HepG2 (cell line): ENCODE data around the gene C1QTNF5. TPM values are rescaled to one million over a fixed set of nuclear protein-coding genes. Genes with fewer than 3 reads are reported as not detected.
A peak's percentile ranks its signal among the peaks of the same experiment; 100 is the strongest.

ENCODE experiments used
- ATM ChIP-seq: fragments of 450-650 bp; IDR thresholded peaks from 2 replicates; pipeline ENCODE4 v1.7.1; 2017; ENCODE audit warnings: mild to moderate bottlenecking, borderline replicate concordance
- CREBL2 ChIP-seq: sonication (generic); formaldehyde crosslinking; IDR thresholded peaks from 2 replicates; pipeline ENCODE4 v1.8.1; 2023; ENCODE audit warnings: missing genetic modification reagents, mild to moderate bottlenecking, borderline replicate concordance
- CTCF ChIP-seq: sonication (generic); formaldehyde crosslinking; IDR thresholded peaks from 2 replicates; pipeline ENCODE4 v1.5.0; 2020; ENCODE audit warnings: mild to moderate bottlenecking, missing genetic modification reagents, moderate library complexity
- EEA1 ChIP-seq: sonication (generic); formaldehyde crosslinking; IDR thresholded peaks from 2 replicates; pipeline ENCODE4 v1.5.1; 2020; ENCODE audit warnings: mild to moderate bottlenecking, missing genetic modification reagents, borderline replicate concordance
- FOXM1 ChIP-seq: sonication (generic); formaldehyde crosslinking; IDR thresholded peaks from 2 replicates; pipeline ENCODE4 v1.5.0; 2020; ENCODE audit warnings: missing genetic modification reagents
- GATAD2A ChIP-seq: IDR thresholded peaks from 2 replicates; pipeline ENCODE4 v1.6.1; 2016
- ZBTB25 ChIP-seq: IDR thresholded peaks from 2 replicates; pipeline ENCODE4 v1.6.1; 2018; ENCODE audit warnings: missing genetic modification reagents
- ZBTB44 ChIP-seq: sonication (generic); formaldehyde crosslinking; IDR thresholded peaks from 2 replicates; pipeline ENCODE4 v1.4.0; 2020; ENCODE audit warnings: missing genetic modification reagents
- ZC3H13 ChIP-seq: sonication (generic); formaldehyde crosslinking; IDR thresholded peaks from 2 replicates; pipeline ENCODE4 v1.8.1; 2023; ENCODE audit warnings: mild to moderate bottlenecking, missing genetic modification reagents, moderate library complexity
- ZNF431 ChIP-seq: sonication (generic); formaldehyde crosslinking; IDR thresholded peaks from 2 replicates; pipeline ENCODE4 v1.9.0; 2022; ENCODE audit warnings: missing genetic modification reagents, low read depth, mild to moderate bottlenecking, borderline replicate concordance
- ZNF558 ChIP-seq: sonication (generic); formaldehyde crosslinking; IDR thresholded peaks from 2 replicates; pipeline ENCODE4 v1.9.0; 2022; ENCODE audit warnings: mild to moderate bottlenecking, missing genetic modification reagents, borderline replicate concordance
- ZNF562 ChIP-seq: sonication (generic); formaldehyde crosslinking; IDR thresholded peaks from 2 replicates; pipeline ENCODE4 v1.8.0; 2022; ENCODE audit warnings: missing genetic modification reagents, borderline replicate concordance
- polyA plus RNA-seq, 8 experiments: library from polyadenylated mRNA; depleted of rRNA in 3 of 8; stranded (reverse) in 7 of 8; unstranded in 1 of 8; fragments of >200 nt; fragmentation: Illumina TruSeq in 4 of 8; extraction: Trizol in 4 of 8; gene quantifications; 2 replicates each; pipeline versions ENCODE4 v1.2.1 to v1.2.3, GENCODE V29; 2011 to 2016; ENCODE audit warnings: low read depth in 4 of 8, missing spikeins in 1 of 8, mixed read lengths in 1 of 8; ENCODE audit not compliant: insufficient read depth in 1 of 8
- total RNA-seq, 5 experiments: library from RNA; depleted of rRNA; stranded (reverse); fragments of >200 nt; fragmentation: Illumina TruSeq; extraction: Trizol; gene quantifications; 2 replicates each; pipeline ENCODE4 v1.2.3, GENCODE V29; 2016; ENCODE audit warnings: low read depth in 1 of 5
- TF ChIP-seq, protein P1 (sequence below): sonication (generic); formaldehyde crosslinking; IDR thresholded peaks from 2 replicates; pipeline ENCODE4 v1.5.1; 2020; ENCODE audit warnings: mild to moderate bottlenecking, missing genetic modification reagents, moderate library complexity
- TF ChIP-seq, protein P2 (sequence below): sonication (generic); formaldehyde crosslinking; IDR thresholded peaks from 2 replicates; pipeline ENCODE4 v1.4.0; 2020; ENCODE audit warnings: missing genetic modification reagents, borderline replicate concordance

The C1QTNF5 gene
- total and polyA plus RNA-seq, 2 of the 13 experiments (the other 11 are each of a cell fraction or from before 2014, with no cell fraction given) = 0.86 to 1.2 TPM

DNA sequence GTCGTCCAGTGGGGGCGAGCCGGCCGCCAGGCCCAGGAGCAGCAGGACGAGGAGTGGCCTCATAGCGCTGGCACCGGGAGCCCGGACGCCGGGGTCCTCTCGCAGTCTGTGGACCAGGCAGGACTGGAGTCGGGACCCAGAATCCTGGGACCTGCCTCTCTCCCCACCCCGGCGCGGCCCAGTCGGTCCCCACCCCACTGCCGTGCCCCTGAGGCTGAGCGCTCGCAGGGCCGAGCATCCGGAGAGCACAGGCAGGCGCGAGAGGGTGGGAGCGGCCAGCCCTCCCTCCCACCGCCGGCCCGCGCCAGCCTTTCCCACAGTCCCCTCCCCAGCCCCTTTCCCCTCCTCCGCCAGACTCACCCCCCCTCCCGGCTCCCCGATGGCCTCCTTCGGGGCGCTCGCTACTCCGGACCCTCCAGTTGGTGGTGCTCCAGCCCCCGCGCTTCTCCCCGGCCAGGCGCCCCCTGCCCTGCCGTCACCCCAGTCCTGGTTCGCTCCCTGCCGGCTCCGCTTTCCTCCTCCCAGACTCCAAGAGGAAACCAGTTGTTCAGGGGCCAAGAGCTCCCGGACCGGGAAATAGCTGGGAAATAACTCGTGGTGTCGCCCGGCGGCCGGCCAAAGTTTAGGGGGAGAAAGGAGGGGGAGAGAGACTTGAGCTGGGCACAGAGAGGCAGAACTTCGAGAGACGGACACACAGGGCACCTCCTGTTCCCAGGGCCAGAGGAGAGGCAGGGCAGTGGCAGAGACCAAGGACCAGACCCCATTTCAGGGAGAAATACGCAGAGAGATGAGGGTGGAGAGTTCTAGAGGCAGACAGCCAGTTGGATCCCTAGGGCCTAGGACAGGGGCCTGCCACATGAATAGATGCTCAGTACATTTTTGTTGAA is at the start of gene C1QTNF5 (continued):
- TF ChIP-seq CREBL2 (no peak), ZBTB25 (CRISPR knock-in tag) (0 out of 2 replicates have a peak, but pooled peaks have one; percentile 6), ZNF431 (CRISPR knock-in tag) (no peak), EEA1 (no peak), GATAD2A (no peak), ZC3H13 (CRISPR knock-in tag) (0 out of 2 replicates have a peak, but pooled peaks have one; percentile 3), FOXM1 (CRISPR knock-in tag) (no peak), ZBTB44 (no peak), ZNF562 (CRISPR knock-in tag) (no peak), ZNF558 (CRISPR knock-in tag) (no peak), CTCF (CRISPR knock-in tag) (0 out of 2 replicates have a peak, but pooled peaks have one; percentile 33), ATM (no peak)
- TF ChIP-seq, protein P1, sequence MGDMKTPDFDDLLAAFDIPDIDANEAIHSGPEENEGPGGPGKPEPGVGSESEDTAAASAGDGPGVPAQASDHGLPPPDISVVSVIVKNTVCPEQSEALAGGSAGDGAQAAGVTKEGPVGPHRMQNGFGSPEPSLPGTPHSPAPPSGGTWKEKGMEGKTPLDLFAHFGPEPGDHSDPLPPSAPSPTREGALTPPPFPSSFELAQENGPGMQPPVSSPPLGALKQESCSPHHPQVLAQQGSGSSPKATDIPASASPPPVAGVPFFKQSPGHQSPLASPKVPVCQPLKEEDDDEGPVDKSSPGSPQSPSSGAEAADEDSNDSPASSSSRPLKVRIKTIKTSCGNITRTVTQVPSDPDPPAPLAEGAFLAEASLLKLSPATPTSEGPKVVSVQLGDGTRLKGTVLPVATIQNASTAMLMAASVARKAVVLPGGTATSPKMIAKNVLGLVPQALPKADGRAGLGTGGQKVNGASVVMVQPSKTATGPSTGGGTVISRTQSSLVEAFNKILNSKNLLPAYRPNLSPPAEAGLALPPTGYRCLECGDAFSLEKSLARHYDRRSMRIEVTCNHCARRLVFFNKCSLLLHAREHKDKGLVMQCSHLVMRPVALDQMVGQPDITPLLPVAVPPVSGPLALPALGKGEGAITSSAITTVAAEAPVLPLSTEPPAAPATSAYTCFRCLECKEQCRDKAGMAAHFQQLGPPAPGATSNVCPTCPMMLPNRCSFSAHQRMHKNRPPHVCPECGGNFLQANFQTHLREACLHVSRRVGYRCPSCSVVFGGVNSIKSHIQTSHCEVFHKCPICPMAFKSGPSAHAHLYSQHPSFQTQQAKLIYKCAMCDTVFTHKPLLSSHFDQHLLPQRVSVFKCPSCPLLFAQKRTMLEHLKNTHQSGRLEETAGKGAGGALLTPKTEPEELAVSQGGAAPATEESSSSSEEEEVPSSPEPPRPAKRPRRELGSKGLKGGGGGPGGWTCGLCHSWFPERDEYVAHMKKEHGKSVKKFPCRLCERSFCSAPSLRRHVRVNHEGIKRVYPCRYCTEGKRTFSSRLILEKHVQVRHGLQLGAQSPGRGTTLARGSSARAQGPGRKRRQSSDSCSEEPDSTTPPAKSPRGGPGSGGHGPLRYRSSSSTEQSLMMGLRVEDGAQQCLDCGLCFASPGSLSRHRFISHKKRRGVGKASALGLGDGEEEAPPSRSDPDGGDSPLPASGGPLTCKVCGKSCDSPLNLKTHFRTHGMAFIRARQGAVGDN (CRISPR knock-in tag) = peak; percentile 39; the same call in 1 of the 2 replicates
- TF ChIP-seq, protein P2, sequence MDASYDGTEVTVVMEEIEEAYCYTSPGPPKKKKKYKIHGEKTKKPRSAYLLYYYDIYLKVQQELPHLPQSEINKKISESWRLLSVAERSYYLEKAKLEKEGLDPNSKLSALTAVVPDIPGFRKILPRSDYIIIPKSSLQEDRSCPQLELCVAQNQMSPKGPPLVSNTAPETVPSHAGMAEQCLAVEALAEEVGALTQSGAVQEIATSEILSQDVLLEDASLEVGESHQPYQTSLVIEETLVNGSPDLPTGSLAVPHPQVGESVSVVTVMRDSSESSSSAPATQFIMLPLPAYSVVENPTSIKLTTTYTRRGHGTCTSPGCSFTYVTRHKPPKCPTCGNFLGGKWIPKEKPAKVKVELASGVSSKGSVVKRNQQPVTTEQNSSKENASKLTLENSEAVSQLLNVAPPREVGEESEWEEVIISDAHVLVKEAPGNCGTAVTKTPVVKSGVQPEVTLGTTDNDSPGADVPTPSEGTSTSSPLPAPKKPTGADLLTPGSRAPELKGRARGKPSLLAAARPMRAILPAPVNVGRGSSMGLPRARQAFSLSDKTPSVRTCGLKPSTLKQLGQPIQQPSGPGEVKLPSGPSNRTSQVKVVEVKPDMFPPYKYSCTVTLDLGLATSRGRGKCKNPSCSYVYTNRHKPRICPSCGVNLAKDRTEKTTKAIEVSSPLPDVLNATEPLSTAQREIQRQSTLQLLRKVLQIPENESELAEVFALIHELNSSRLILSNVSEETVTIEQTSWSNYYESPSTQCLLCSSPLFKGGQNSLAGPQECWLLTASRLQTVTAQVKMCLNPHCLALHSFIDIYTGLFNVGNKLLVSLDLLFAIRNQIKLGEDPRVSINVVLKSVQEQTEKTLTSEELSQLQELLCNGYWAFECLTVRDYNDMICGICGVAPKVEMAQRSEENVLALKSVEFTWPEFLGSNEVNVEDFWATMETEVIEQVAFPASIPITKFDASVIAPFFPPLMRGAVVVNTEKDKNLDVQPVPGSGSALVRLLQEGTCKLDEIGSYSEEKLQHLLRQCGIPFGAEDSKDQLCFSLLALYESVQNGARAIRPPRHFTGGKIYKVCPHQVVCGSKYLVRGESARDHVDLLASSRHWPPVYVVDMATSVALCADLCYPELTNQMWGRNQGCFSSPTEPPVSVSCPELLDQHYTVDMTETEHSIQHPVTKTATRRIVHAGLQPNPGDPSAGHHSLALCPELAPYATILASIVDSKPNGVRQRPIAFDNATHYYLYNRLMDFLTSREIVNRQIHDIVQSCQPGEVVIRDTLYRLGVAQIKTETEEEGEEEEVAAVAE (CRISPR knock-in tag) = no peak
